Measurements from ENCODE around the gene NREP. TPM values are rescaled to one million over a fixed set of nuclear protein-coding genes. Genes with fewer than 3 reads are reported as not detected.
A peak's percentile ranks its signal among the peaks of the same experiment; 100 is the strongest.

The NREP gene
- total RNA-seq, 1 donor from 2014 or later = 1,006 TPM

- H3K27ac Mint-ChIP-seq (ENCODE audit: unreplicated experiment) = no peak overlapping the region
Observed at GRCh38 chr5:111704452-111705085, 52.4 kb downstream of the NREP start.

GRCh38 chr5:111703662-111704061, 53.3 kb downstream of the NREP start:
- Mint-ChIP-seq H3K27me3 (ENCODE audit: low read depth) (no peaks in the 10 kb centered on the region), H3K9me3 (ENCODE audit: low read depth) (no peaks in the 10 kb centered on the region), H3K4me1 (ENCODE audit: low read depth) (peaks cover 5% of the 10 kb centered on the region), H3K36me3 (ENCODE audit: low read depth) (no peaks in the 10 kb centered on the region), H3K4me3 (ENCODE audit: unreplicated experiment) (no peak overlapping the region), H3K27ac (ENCODE audit: unreplicated experiment) (no peak overlapping the region)
- DNase-seq (ENCODE audit: low spot score) = no peak
- TF ChIP-seq CTCF (IDR thresholded peaks at IDR 0.05) = no peak

More at GRCh38 chr5:111704452-111705085, 52.4 kb downstream of the NREP start:
- H3K4me3 Mint-ChIP-seq (ENCODE audit: unreplicated experiment) = no peak overlapping the region
- no peaks in the 10 kb centered on the region for H3K9me3 Mint-ChIP-seq (ENCODE audit: low read depth)
- no peak for DNase-seq (ENCODE audit: low spot score)
- no peaks in the 10 kb centered on the region for H3K27me3 Mint-ChIP-seq (ENCODE audit: low read depth)
- peaks cover under 1% of the 10 kb centered on the region for H3K4me1 Mint-ChIP-seq (ENCODE audit: low read depth)
- H3K36me3 Mint-ChIP-seq (ENCODE audit: low read depth) = no peaks in the 10 kb centered on the region
- TF ChIP-seq CTCF (IDR thresholded peaks at IDR 0.05) = no peak

- DNase-seq (ENCODE audit: low spot score) = no peak
- Mint-ChIP-seq H3K27me3 (ENCODE audit: low read depth) (no peaks in the 10 kb centered on the region), H3K9me3 (ENCODE audit: low read depth) (no peaks in the 10 kb centered on the region), H3K4me1 (ENCODE audit: low read depth) (peaks cover 29% of the 10 kb centered on the region), H3K4me3 (ENCODE audit: unreplicated experiment) (no peak overlapping the region), H3K36me3 (ENCODE audit: low read depth) (no peaks in the 10 kb centered on the region), H3K27ac (ENCODE audit: unreplicated experiment) (no peak overlapping the region)
- no peak for TF ChIP-seq CTCF (IDR thresholded peaks at IDR 0.05)
Observed at GRCh38 chr5:111699976-111700375, 57.0 kb downstream of the NREP start.

GRCh38 chr5:111699324-111699723, 57.7 kb downstream of the NREP start:
- Mint-ChIP-seq H3K27ac (ENCODE audit: unreplicated experiment) (no peak overlapping the region), H3K9me3 (ENCODE audit: low read depth) (no peaks in the 10 kb centered on the region), H3K4me1 (ENCODE audit: low read depth) (peaks cover 32% of the 10 kb centered on the region), H3K4me3 (ENCODE audit: unreplicated experiment) (no peak overlapping the region), H3K36me3 (ENCODE audit: low read depth) (no peaks in the 10 kb centered on the region), H3K27me3 (ENCODE audit: low read depth) (no peaks in the 10 kb centered on the region)
- TF ChIP-seq CTCF (IDR thresholded peaks at IDR 0.05) = no peak
- DNase-seq (ENCODE audit: low spot score) = no peak

GRCh38 chr5:111697881-111698757, 58.9 kb downstream of the NREP start:
- H3K4me3 Mint-ChIP-seq (ENCODE audit: unreplicated experiment) = no peak overlapping the region
- DNase-seq (ENCODE audit: low spot score) = no peak
- no peaks in the 10 kb centered on the region for H3K36me3 Mint-ChIP-seq (ENCODE audit: low read depth)
- no peaks in the 10 kb centered on the region for H3K27me3 Mint-ChIP-seq (ENCODE audit: low read depth)
- H3K27ac Mint-ChIP-seq (ENCODE audit: unreplicated experiment) = peak overlapping the region; percentile 49
- peaks cover 32% of the 10 kb centered on the region for H3K4me1 Mint-ChIP-seq (ENCODE audit: low read depth)
- peak; percentile 54 for TF ChIP-seq CTCF (IDR thresholded peaks at IDR 0.05)
- H3K9me3 Mint-ChIP-seq (ENCODE audit: low read depth) = no peaks in the 10 kb centered on the region
